Calu3 (cell line): Measurements from ENCODE around the gene ZC3H18. TPM values are rescaled to one million over a fixed set of nuclear protein-coding genes. Genes with fewer than 3 reads are reported as not detected.

Source experiments
- BruUV-seq: library from RNA; stranded (reverse); fragments of 400-500 nt; replicated peaks from 2 replicates; lab custom pipeline; 2021; lab: Mats Ljungman, UMichigan
- CTCF ChIA-PET: fragments of 300-600 bp; sonication (Branson Sonifier 250); formaldehyde crosslinking; loops from one replicate; lab custom pipeline; 2022; ENCODE audit warnings: antibody characterized with exemption; lab: Charles Lee
- DNase-seq: peaks from one replicate; pipeline ENCODE4 v3.0.0; 2022
- H3K27ac Mint-ChIP-seq: one replicate; pipeline ENCODE4 v1.8.0; 2022; ENCODE audit warnings: mixed read lengths; ENCODE audit not compliant: unreplicated experiment
- H3K27me3 Mint-ChIP-seq: one replicate; pipeline ENCODE4 v1.8.0; 2022; ENCODE audit warnings: mixed read lengths; ENCODE audit not compliant: unreplicated experiment
- H3K36me3 Mint-ChIP-seq: one replicate; pipeline ENCODE4 v1.8.0; 2022; ENCODE audit warnings: mild to moderate bottlenecking, moderate library complexity, mixed read lengths; ENCODE audit not compliant: insufficient read depth, unreplicated experiment
- H3K4me1 Mint-ChIP-seq: one replicate; pipeline ENCODE4 v1.8.0; 2022; ENCODE audit warnings: mild to moderate bottlenecking, low read depth, mixed read lengths; ENCODE audit not compliant: unreplicated experiment
- H3K4me3 Mint-ChIP-seq: one replicate; pipeline ENCODE4 v1.8.0; 2022; ENCODE audit warnings: mild to moderate bottlenecking, low read depth, moderate library complexity, mixed read lengths; ENCODE audit not compliant: unreplicated experiment
- H3K9me3 Mint-ChIP-seq: one replicate; pipeline ENCODE4 v1.8.0; 2022; ENCODE audit warnings: low read depth, mixed read lengths; ENCODE audit not compliant: unreplicated experiment
- CTCF ChIP-seq: fragments of 200-600 bp; IDR thresholded peaks from one replicate; pipeline ENCODE4 v1.8.0; 2022; ENCODE audit warnings: antibody characterized with exemption; ENCODE audit not compliant: unreplicated experiment
- intact Hi-C: fragments of 100-400 bp; cut with micrococcal nuclease; formaldehyde crosslinking; loops from one replicate; pipeline ENCODE4 v1.10.0; 2022; ENCODE audit not compliant: unreplicated experiment
- total RNA-seq: library from RNA; stranded (reverse); gene quantifications from 2 replicates; pipeline ENCODE4 v1.2.3, GENCODE V29; 2022

The ZC3H18 gene
- total RNA-seq, 1 experiment from 2014 or later: 85.7 TPM

GRCh38 chr16:88536510-88536909, 33.7 kb upstream of the ZC3H18 start:
- H3K27me3 Mint-ChIP-seq: peaks cover 53% of the 10 kb centered on the region
- no peak for DNase-seq
- TF ChIP-seq CTCF: no peak
- no TSS peak for BruUV-seq
- no peak overlapping the region for H3K27ac Mint-ChIP-seq
- CTCF ChIA-PET: no interaction called here
- no peaks in the 10 kb centered on the region for H3K36me3 Mint-ChIP-seq
- no peaks in the 10 kb centered on the region for H3K9me3 Mint-ChIP-seq
- intact Hi-C loops: no loop called here
- H3K4me3 Mint-ChIP-seq: no peak overlapping the region
- H3K4me1 Mint-ChIP-seq: no peaks in the 10 kb centered on the region

DNA sequence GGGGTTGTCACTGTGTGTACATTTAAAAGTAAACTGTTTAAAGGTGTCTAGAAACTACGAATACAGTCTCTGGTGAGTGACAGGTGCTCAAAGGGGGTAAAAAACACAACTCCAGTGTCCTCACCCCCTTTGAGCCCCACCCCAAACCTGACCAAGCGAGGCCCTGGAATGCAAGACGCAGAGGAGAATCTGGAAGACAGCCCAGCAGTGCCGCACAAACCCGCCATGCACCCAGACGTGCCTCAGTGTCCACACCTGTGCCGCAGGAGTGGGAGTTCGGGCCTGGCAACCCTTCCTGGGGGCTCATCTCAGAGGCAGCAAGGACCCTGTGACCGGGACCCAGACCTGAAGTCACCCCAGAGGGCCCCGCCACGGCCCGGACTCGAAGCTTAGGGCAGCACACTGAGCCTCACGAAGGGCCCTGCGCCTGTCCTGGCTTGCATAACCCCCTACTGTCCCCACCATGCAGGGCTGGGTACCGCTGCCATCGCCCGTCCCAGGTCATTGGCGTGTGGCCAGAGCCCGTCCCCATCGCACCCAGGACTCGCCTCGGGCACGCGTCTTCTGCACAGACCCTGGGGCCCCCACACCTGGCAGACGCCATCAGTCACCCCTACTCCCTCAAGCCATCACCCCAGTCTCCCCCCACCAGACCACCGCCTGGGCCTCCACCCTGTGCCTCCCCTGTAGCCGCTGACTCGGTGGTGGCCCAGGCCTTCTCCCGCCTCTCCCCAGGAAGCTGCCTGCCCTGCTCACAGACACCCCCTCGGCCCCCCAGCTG, 33.0 kb upstream of the ZC3H18 start:
- intact Hi-C loops: no loop called here
- Mint-ChIP-seq H3K4me1 (no peaks in the 10 kb centered on the region), H3K36me3 (no peaks in the 10 kb centered on the region), H3K4me3 (no peak overlapping the region), H3K27ac (no peak overlapping the region), H3K27me3 (peaks cover 59% of the 10 kb centered on the region), H3K9me3 (no peaks in the 10 kb centered on the region)
- BruUV-seq: no TSS peak
- peak; percentile 19 for TF ChIP-seq CTCF
- CTCF ChIA-PET: no interaction called here
- peak; percentile 54 for DNase-seq

GRCh38 chr16:88537859-88538258, 32.3 kb upstream of the ZC3H18 start:
- no peak for TF ChIP-seq CTCF
- peaks cover 66% of the 10 kb centered on the region for H3K27me3 Mint-ChIP-seq
- H3K4me3 Mint-ChIP-seq: no peak overlapping the region
- no TSS peak for BruUV-seq
- intact Hi-C loops: no loop called here
- H3K4me1 Mint-ChIP-seq: no peaks in the 10 kb centered on the region
- no peak overlapping the region for H3K27ac Mint-ChIP-seq
- H3K36me3 Mint-ChIP-seq: no peaks in the 10 kb centered on the region
- no peaks in the 10 kb centered on the region for H3K9me3 Mint-ChIP-seq
- CTCF ChIA-PET: no interaction called here
- DNase-seq: no peak

DNA sequence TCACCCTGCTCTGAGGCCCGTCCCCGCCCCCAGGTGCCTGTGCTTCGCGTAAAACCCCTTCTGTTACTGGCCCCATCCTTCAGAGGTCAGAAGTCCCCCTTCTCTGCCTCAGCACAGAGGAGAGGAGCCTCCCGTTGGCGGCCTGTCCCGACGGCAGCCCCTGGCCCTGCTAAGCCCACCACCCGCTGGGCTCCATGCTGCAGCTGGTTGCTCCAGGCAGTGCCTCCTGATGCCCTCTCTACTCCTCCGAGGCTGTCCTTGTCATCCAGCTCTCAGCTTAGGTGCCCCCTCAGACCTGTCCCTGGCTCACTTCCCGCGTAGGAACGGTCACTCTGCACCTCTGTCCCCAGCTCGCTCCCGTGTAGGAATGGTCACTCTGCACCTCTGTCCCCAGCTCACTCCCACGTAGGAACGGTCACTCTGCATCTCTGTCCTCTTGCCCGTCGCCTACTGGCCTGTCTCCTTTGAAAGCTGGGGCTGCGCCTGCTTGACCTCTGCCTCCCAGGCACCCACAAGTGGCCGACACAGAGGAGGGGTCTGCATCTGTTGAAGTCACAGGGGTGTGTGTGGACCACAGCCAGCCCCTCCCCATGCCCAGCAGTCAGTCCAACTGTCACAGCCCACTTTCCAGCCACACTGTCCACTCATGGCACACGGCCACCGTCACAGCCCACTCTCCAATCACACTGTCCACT, 31.7 kb upstream of the ZC3H18 start:
- Mint-ChIP-seq H3K36me3 (no peaks in the 10 kb centered on the region), H3K4me3 (no peak overlapping the region), H3K9me3 (peaks cover 2% of the 10 kb centered on the region), H3K27me3 (peaks cover 73% of the 10 kb centered on the region), H3K27ac (no peak overlapping the region), H3K4me1 (no peaks in the 10 kb centered on the region)
- no peak for TF ChIP-seq CTCF
- CTCF ChIA-PET: no interaction called here
- intact Hi-C loops: no loop called here
- DNase-seq: no peak
- BruUV-seq: no TSS peak
